Glutamatergic neuron (in vitro differentiated cells): ENCODE data around the gene SEMA4D. TPM values are rescaled to one million over a fixed set of nuclear protein-coding genes. Genes with fewer than 3 reads are reported as not detected.

Experiments used
- DNase-seq: peaks from one replicate; pipeline ENCODE4 v3.0.0; 2022
- H3K27ac Mint-ChIP-seq: one replicate; pipeline ENCODE4 v1.8.0; 2020; ENCODE audit warnings: mild to moderate bottlenecking, mixed read lengths, inconsistent platforms; ENCODE audit not compliant: unreplicated experiment
- H3K27me3 Mint-ChIP-seq: one replicate; pipeline ENCODE4 v1.8.0; 2020; ENCODE audit warnings: mild to moderate bottlenecking, moderate library complexity, mixed read lengths, inconsistent platforms; ENCODE audit not compliant: unreplicated experiment
- H3K36me3 Mint-ChIP-seq: one replicate; pipeline ENCODE4 v1.8.0; 2020; ENCODE audit warnings: mild to moderate bottlenecking, mixed read lengths, inconsistent platforms; ENCODE audit not compliant: unreplicated experiment
- H3K4me1 Mint-ChIP-seq: one replicate; pipeline ENCODE4 v1.8.0; 2020; ENCODE audit warnings: mild to moderate bottlenecking, low read depth, mixed read lengths, inconsistent platforms; ENCODE audit not compliant: unreplicated experiment
- H3K4me3 Mint-ChIP-seq: one replicate; pipeline ENCODE4 v1.8.0; 2020; ENCODE audit warnings: mild to moderate bottlenecking, mixed read lengths, inconsistent platforms; ENCODE audit not compliant: unreplicated experiment
- H3K9me3 Mint-ChIP-seq: one replicate; pipeline ENCODE4 v1.8.0; 2020; ENCODE audit warnings: mild to moderate bottlenecking, moderate library complexity, mixed read lengths, inconsistent platforms; ENCODE audit not compliant: unreplicated experiment
- long read RNA-seq: library from polyadenylated mRNA; unstranded; transcript quantifications from one replicate; pipeline ENCODE4 v2.0.0, GENCODE V29; 2020; ENCODE audit not compliant: unreplicated experiment
- total RNA-seq: library from RNA; stranded (reverse); fragmentation: NEBNext Ultra II Directional; extraction: Animal tissue kit (Norgen Biotek cat#: 25700); gene quantifications from one replicate; pipeline ENCODE4 v1.2.1, GENCODE V29; 2021; ENCODE audit not compliant: unreplicated experiment
- TF ChIP-seq, protein P1 (sequence below): fragments of 200-600 bp; sonication (generic); IDR thresholded peaks from one replicate; pipeline ENCODE4 v1.5.0; 2021; ENCODE audit not compliant: partially characterized antibody, unreplicated experiment

Gene SEMA4D
- total RNA-seq, result 192 TPM
- long read RNA-seq, partial matches to known transcripts, result 1 of 12 reads
- long read RNA-seq, other reads (novel, unspliced or antisense), result 10 of 12 reads

GRCh38 chr9:89497978-89498851 lies at the start of gene SEMA4D:
SEMA4D (minus strand) TSS chr9:89498113; CDS start chr9:89405456, 92,657 bp downstream.
- H3K9me3 Mint-ChIP-seq, result peaks cover 20% of the 10 kb centered on the region
- peaks cover 29% of the 10 kb centered on the region for H3K4me1 Mint-ChIP-seq
- TF ChIP-seq, protein P1, sequence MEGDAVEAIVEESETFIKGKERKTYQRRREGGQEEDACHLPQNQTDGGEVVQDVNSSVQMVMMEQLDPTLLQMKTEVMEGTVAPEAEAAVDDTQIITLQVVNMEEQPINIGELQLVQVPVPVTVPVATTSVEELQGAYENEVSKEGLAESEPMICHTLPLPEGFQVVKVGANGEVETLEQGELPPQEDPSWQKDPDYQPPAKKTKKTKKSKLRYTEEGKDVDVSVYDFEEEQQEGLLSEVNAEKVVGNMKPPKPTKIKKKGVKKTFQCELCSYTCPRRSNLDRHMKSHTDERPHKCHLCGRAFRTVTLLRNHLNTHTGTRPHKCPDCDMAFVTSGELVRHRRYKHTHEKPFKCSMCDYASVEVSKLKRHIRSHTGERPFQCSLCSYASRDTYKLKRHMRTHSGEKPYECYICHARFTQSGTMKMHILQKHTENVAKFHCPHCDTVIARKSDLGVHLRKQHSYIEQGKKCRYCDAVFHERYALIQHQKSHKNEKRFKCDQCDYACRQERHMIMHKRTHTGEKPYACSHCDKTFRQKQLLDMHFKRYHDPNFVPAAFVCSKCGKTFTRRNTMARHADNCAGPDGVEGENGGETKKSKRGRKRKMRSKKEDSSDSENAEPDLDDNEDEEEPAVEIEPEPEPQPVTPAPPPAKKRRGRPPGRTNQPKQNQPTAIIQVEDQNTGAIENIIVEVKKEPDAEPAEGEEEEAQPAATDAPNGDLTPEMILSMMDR, result no peak
- H3K27ac Mint-ChIP-seq, result peak within 1 kb of the TSS; percentile 99
- H3K4me3 Mint-ChIP-seq, result peak within 1 kb of the TSS; percentile 87
- peak; percentile 78 for DNase-seq
- H3K36me3 Mint-ChIP-seq, result no peaks in the 10 kb centered on the region
- peaks cover 9% of the 10 kb centered on the region for H3K27me3 Mint-ChIP-seq

DNA sequence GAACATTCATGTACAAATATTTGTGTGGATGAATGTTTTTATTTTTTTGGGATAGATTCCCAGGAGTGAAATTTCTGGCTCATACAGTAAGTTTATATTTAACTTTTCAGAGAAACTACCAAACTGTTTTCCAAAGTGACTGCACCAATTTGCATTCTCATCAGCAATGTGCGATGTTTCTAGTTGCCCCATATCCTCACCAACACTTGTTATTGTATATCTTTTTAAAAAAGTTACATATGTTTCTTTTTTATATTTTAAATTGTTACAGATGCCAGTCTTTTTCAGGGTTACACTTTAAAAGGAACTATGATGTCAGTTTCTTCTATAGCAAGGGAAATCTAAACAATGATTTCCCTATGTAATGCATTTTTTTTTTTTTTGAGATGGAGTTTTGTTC lies 49.1 kb upstream of the SEMA4D start:
- H3K27me3 Mint-ChIP-seq, result peaks cover 2% of the 10 kb centered on the region
- peaks cover 6% of the 10 kb centered on the region for H3K9me3 Mint-ChIP-seq
- peaks cover 11% of the 10 kb centered on the region for H3K4me1 Mint-ChIP-seq
- DNase-seq, result no peak
- no peak overlapping the region for H3K4me3 Mint-ChIP-seq
- H3K36me3 Mint-ChIP-seq, result peaks cover 9% of the 10 kb centered on the region
- TF ChIP-seq, protein P1, result no peak
- no peak overlapping the region for H3K27ac Mint-ChIP-seq

GRCh38 chr9:89544279-89544661 lies 46.4 kb upstream of the SEMA4D start:
- Mint-ChIP-seq H3K9me3 (peaks cover 10% of the 10 kb centered on the region), H3K27ac (no peak overlapping the region)
- no peak for DNase-seq

DNA sequence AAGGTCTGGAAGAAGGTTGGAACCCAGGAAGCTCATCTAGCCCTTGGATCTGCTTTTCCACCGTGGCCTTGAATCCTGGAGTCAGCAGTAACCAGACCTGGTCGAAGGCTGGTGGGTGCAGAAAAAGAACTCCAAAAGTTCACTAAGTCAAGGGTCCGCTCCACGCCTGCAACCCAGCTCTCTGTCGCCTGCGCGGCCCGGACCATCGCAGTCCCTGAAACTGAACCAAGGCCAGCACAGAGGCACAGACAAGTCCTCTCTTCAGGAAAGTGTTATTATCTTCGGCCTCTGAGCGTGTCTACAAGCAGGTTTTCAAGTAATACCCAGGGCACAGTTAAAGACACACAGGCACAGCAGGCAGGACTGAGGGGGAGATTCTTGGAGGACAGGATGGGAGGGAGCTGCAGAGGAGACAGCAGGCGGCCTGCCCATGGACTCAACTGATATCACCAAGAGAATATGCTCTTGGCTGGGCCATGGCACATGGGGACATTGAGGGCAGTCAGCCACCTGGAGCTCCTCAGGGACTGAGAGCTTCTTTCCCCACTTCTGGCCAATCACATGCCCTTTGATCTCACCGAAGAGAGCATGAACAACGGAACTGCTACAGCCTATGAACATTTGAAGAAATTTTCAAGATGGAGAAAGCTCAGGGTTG lies 45.8 kb upstream of the SEMA4D start:
- H3K4me1 Mint-ChIP-seq, result peaks cover 11% of the 10 kb centered on the region
- no peak overlapping the region for H3K27ac Mint-ChIP-seq
- H3K4me3 Mint-ChIP-seq, result no peak overlapping the region
- peaks cover 10% of the 10 kb centered on the region for H3K9me3 Mint-ChIP-seq
- H3K27me3 Mint-ChIP-seq, result peaks cover 3% of the 10 kb centered on the region
- DNase-seq, result no peak
- TF ChIP-seq, protein P1, result no peak
- H3K36me3 Mint-ChIP-seq, result peaks cover 9% of the 10 kb centered on the region

More at GRCh38 chr9:89544279-89544661, 46.4 kb upstream of the SEMA4D start:
- Mint-ChIP-seq H3K36me3 (peaks cover 9% of the 10 kb centered on the region), H3K4me3 (no peak overlapping the region), H3K4me1 (peaks cover 11% of the 10 kb centered on the region), H3K27me3 (peaks cover 3% of the 10 kb centered on the region)
- TF ChIP-seq, protein P1, result no peak
